GM12865 (cell line): ENCODE data around the gene SF3B3.

Source experiments
- DNase-seq: peaks from one replicate; pipeline ENCODE4 v3.0.0; 2010; ENCODE audit warnings: low read depth
- H3K4me3 ChIP-seq: 2 replicates; pipeline ENCODE4 v1.5.1; 2011; ENCODE audit warnings: mild to moderate bottlenecking, low read depth, low read length, control low read depth
- CTCF ChIP-seq: IDR thresholded peaks from 2 replicates; pipeline ENCODE4 v1.5.1; 2011; ENCODE audit warnings: low read length, control low read depth, low read depth, inconsistent platforms; ENCODE audit not compliant: insufficient read depth; ENCODE audit errors: missing control alignments

Gene SF3B3

GRCh38 chr16:70563636-70564035, 40.0 kb downstream of the SF3B3 start:
- TF ChIP-seq CTCF, result no peak
- no peak overlapping the region for H3K4me3 ChIP-seq
- no peak for DNase-seq

GRCh38 chr16:70565053-70565452, 41.4 kb downstream of the SF3B3 start:
- no peak for TF ChIP-seq CTCF
- no peak for DNase-seq
- no peak overlapping the region for H3K4me3 ChIP-seq

- no peak for TF ChIP-seq CTCF
- H3K4me3 ChIP-seq, result no peak overlapping the region
- no peak for DNase-seq
Observed at GRCh38 chr16:70568601-70569237, 45.1 kb downstream of the SF3B3 start.

GRCh38 chr16:70569752-70570151, 46.1 kb downstream of the SF3B3 start:
- H3K4me3 ChIP-seq, result no peak overlapping the region
- no peak for DNase-seq
- TF ChIP-seq CTCF, result no peak

- no peak for DNase-seq
- no peak overlapping the region for H3K4me3 ChIP-seq
Observed at GRCh38 chr16:70570967-70571570, 47.5 kb downstream of the SF3B3 start.

GRCh38 chr16:70571623-70572022, 48.0 kb downstream of the SF3B3 start:
- no peak for DNase-seq
- TF ChIP-seq CTCF, result no peak
- no peak overlapping the region for H3K4me3 ChIP-seq

More at GRCh38 chr16:70570967-70571570, 47.5 kb downstream of the SF3B3 start:
- TF ChIP-seq CTCF, result no peak
